Measurements from ENCODE around the gene SNX18.
"Not testable (repeated sequence)": the region's sequence is repeated elsewhere in the genome, so short reads cannot be mapped to it uniquely, and the experiment has no call there.

SNX18 gene

DNA sequence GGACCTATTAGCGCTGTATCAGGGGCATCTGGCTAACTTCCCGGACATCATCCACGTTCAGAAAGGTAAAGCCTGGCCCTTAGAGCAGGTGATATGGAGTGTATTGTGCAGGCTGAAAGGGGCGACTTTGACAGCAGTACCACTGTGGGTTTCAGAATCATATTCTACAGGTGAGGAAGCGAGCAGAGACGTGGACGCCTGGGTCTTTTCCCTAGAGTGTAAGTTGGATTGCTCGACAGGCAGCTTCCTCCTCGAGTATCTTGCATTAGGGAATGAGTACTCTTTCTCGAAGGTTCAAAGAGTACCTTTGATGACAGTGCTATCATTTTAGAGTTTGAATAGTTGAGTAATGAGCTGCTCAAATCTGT is 1.9 kb downstream of the SNX18 start:
- no peak for ATAC-seq
- DNase-seq, result no peak

DNA sequence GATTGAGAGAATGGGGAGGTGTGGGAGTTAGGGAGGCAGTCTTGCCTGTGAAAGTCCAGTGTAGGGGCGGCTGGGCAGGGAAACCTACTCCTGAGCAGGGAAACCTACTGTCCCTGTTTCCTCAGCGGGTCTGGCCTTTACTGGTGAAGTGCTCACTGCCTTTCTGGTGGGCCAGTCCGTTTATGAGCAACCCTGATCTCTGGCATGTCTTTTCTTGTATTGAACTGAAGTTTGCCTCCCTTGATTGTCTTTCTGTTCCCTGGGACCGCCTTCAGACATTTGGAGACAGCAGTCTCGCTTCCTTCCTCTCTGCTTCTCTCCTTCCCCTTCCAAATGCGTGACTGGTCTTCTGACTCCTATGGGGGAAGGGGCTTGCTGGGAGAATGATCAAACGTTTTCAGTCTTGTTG is 2.9 kb downstream of the SNX18 start:
- DNase-seq, result no peak
- no peak for ATAC-seq

DNA sequence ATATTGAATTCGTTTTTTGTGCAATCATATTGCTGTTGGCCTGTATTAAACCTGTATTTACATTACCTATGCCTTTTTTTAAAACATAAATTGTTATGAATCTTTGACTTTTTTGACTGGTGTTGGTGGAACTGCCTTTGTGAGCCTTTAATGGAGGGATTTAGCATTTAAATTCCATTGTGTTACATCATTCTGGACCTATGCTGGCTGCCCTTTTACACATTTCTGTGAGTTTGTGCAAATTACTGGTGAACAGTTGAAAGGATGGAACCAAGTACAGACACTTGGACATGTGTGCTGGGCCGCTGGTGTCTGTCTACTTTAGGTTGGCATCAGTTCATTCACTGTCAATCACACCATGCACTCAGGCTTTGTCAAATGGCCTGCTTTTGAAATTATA is 3.4 kb downstream of the SNX18 start:
- DNase-seq (no peak), ATAC-seq (no peak)

DNA sequence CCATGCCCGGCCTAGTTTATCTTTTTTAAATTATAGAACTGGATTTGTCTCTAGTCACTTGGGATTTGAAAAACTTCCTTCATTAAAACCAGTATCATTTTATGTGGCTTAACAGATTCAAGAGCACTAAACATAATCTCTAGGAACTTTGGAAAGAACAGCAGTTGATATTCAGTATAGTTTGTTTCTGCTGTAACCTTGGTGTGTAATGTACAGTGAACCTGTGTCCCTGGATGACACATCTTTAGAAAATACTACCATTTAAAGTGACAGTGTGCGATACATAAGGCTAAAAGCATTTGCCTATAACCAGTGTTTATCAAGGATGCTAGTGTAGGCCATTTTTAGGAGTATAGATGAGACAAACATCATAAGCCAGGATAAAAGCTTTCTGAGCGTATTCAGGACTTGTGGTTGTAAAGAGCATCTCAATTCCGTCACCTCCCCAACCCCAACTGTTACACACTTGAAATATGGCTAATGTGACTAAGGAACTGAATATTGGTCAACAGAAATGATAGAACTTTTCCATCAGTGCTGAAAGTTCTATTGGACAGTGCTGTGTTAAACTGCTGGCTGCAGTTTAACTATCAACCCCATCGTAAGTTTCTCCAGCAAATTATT is 4.4 kb downstream of the SNX18 start:
- ATAC-seq (no peak), DNase-seq (no peak)

DNA sequence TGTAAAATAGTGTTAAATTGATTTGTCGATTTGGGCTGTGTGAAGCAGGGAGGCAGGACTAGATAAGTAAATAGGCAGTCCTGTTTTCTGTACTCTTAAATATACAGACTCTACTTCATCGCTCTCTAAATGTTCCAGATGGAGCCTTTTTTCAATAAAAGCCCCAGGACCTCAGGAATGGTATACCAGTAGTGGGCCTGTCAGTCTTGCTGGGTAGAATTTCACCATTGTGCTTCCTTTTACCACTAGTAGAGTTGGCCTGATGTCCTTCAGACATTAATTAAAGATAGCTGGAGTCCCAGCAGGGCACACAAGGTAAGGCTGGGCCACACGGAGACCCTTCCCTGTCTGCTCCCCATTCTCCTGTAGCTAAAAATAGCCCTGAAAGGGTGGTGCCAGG is 6.0 kb downstream of the SNX18 start:
- ATAC-seq, result no peak
- no peak for DNase-seq

DNA sequence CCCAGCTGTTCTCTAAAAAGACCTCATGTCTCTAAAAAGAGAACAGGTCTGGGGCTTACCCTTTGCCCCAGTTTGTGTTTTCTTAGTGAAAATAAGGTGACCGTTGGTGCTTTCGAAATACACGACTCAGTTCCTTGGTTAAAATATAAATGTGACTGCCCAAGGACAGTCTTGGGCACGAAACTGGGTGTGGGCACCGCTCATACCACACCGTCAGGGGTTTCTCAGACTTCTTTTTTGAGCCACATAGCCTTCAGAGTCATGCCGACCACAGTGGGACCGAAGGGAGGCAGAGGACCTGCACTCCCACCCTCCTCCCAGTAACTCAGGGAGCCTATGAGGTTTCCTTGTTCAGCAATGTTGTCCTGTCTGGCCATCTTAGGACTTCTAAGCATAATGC is 6.5 kb downstream of the SNX18 start:
- DNase-seq, result no peak
- no peak for ATAC-seq

DNA sequence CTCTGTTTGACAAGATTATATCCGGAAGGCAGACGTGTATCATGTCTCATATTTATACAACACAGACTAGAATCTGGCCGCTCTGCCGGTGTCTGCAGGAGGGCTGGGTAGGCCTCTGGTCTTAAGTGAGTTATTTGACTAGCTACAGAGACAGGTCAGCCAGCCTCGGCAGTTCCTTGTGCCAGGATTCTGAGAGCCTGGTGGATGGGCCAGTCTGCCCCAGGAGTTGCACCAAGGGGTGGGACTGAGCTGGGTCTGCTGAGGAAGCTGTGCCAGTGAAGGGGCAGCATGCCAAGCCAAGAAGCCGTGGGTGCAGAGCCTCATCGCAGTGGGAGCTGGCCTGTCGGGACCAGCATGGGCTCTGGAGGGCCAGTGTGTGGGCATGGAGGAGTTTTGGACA is 7.1 kb downstream of the SNX18 start:
- ATAC-seq (no peak), DNase-seq (no peak)

DNA sequence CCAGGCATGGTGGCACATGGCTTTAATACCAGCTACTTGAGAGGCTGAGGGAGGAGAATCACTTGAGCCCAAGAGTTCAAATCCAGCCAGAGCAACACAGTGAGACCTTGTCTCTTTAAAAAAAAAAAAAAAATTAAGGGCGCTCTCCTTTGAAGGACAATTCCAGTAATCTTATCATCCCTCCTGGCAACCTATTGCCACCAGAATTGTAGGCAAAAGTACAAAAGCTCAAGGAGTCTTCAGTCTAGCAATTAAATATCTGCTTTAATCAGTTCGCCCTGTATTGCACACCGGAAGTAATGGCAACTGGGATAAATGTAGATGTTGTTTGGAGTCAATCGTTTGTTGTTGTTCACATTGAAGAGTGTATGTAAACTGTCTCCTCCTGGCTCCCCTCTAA is 7.7 kb downstream of the SNX18 start:
- DNase-seq (no peak), ATAC-seq (no peak)

DNA sequence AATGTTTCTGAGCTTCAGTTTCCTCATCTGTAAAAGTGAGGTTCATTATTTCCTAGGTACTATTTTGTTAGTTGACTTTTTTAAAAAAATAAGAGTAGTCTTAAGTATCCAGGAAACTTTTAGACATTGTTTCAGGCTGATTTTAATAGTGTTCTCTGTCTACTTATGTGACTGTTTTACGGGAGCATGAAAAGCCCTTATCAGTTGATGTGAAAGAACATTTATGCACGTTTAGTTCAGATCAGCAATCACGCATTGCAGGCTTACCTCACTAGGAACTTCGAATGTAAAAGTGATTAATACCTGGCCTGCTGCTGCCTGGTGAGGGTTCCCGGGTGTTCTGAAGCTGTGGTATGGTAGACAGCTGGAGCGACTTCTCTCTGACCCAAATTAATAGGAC is 8.1 kb downstream of the SNX18 start:
- DNase-seq, result no peak
- no peak for ATAC-seq

DNA sequence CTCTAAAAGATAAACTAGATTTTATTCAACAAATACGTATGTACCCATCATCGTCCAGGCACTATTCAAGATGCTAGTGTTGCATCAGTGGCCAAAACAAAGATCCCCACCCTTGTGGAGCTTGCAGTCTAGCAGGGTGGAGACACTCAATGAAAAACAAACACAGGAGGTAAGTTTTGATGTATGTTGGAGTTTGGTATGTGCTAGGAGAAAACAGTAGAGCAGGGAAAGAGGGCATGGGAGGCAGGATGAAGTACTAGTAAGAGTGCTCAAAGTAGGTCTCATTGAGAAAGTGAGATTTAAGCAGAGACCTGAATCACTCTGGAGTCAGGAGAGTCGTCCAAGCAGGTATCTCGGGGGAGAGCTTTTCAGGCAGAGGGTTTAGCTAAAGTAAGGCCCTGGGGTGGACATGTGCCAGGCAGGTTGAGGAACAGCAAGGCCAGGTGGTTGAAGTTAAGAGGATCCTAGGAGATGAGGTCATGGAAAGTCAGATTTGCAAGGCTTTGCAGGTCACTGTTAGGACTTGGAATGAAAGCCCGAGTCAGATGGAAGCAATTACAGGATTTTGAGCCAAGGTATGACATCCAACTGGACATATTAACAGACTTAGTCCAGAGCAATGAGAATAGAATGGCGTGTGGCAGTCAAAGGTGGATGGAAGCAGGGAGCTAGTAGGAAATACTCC is 9.2 kb downstream of the SNX18 start:
- no peak for ATAC-seq
- no peak for DNase-seq

DNA sequence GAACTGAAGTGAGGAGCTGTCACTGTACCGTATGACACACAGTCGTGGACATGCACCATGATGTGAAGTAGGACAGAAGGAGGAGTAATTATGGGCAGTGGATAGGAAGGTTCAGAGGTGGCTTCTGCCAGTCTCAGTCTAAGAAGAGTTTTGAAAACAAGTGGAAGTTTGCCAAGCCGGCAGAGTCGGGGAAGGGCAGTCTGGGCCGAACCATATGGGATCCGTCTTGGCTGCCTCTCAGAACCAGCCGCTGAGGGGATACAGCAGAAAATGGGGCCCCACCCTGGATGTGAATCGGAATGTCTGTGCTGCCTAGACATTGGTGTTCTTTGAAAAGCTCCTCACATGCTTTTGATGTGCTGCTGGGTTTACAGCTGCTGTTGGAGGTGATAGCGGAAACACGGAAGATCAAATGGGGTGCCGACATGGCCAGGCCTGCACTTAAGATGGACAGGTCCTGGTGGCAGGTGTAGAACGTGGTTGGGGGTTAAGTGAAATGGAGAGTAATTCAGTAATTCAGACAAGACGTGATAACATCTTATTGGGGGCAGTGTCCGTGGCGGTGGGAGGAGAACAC is 11.2 kb downstream of the SNX18 start:
- DNase-seq (no peak), ATAC-seq (no peak)

DNA sequence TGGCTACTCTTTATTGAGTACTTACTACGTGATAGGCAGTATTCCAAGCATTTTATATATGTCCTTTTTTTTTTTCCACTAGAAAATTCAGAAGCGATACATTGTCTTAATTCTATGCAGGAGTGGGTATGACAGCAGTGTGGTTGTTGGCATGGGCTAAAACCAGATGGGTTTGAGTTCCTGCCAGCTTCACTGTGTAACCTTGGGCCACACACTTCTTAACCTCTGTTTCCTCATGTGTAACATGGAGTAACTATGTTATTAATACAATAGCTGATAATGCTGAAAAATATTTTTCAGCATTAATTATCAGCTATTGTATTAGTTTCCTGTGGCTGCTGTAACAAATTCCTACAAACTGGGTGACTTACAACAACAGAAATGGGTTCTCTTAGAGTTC is 12.0 kb downstream of the SNX18 start:
- DNase-seq (no peak), ATAC-seq (no peak)

DNA sequence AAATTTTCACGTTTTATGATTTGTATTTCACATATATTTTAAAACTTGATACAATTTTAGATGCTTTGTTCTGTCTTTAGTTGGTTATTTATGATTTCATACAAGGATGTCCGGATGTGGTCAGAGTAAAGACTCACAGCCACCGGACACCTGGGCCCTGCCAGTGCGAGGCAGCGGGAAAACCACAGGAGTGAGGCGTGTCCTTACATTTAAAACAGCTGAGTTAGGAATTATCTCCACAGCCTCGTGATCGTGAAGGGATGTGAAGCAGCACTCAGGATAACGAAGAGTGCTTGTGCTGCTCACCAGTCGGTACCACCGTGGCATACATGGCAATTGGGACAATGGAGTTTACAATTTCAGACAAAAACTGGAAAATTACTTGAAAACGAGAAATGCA is 14.0 kb downstream of the SNX18 start:
- DNase-seq (no peak), ATAC-seq (no peak)

DNA sequence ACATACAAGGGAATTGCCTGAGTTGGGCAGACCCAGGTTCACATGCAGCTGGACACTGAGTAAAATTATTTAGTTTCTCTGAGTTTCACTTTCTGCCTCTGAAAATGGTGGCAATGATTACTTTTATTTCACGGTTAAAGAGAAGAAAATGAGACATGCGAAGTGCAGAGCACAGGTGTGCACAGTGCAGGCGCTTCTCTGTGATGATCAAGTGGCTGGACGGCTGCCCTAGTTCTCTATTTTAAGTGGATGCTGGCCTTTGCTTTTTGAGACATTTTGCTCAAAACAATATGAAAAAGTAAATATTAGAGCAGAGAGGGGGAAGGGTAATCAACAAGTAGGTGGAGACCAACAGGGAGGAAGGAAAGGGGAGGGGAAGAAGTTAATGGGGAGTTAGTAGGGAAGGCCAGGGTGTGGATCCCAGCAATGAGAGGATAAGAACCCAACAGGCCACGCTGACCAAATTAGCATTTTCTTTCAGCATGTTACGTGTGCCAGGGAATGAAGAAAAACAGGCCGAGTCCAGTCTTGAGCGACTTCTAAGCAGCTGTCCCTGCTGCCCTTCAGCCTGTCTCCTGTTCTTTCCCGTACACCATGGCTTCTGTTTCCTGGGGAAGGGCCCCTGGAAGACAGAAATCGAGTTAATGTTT is 16.1 kb downstream of the SNX18 start:
- no peak for DNase-seq
- no peak for ATAC-seq

DNA sequence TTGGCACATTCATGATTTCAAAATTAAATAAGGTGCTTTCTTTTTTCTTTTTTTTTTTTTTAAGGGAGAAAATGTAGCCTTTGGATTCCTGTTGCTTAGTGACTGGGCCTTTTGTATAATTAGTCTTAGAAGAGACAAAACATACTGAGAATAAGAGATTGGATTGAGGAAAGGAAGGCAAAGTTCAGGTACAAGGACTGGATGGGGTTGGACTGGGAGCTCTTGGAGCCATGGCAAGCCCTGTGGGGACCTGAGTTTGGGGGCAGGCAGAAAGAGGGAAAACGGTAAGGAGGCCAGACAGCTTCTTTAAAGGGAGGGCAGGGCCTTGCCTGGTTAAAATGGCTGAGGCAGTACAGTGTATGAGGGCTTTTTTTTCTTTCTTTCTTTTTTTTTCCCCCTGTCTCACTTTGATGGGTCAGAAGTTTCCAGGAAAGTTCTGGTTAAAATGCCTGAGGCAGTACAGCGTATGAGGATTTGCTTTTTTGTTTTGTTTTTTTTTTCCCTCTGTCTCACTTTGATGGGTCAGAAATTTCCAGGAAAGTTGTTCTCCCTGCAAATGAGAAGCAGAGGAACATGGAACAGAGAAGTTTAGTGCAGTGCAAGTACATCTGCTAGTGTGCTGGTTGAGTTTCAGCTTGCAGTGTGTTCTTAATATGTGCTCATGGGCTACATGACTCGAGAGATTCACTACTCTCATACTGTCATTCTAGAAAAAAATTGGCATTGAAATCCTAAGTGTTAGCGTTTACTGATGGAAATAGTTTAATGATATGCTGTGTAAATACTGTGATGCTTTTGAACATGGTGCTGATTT is 16.8 kb downstream of the SNX18 start:
- ATAC-seq, result no peak
- DNase-seq, result no peak

DNA sequence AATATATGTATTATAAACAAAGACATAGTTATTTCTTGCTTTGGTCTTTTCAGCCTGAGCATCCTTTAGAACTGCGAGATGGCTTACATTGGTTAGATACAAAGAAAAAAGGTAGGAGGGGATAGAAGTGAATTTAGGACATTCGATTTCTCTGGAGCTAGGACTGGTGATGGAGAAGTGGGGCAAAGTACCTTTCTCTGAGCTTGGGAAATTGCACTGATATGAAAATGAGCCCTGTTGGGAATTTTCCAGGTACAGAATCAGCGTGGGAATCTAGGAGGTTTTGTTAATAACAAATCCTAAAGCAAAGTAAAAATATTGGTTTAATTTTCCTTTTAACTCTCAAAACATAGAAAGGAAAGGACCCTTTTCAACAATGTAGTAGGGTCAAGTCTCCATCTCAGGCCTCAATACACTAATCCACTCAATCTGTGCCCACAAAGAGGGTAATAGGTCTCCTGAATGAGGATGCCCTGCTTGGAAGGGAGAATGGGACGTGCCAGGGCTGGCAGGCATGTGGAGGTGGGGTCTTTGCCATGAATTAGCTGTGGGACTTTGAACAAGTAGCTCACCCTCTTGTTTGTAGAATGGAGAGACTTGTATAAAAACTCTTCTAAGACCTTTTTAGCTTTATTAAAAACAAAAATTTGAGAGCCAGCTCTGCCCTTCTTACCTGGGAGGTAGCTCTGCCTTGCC is 17.7 kb downstream of the SNX18 start:
- no peak for DNase-seq
- ATAC-seq, result no peak

DNA sequence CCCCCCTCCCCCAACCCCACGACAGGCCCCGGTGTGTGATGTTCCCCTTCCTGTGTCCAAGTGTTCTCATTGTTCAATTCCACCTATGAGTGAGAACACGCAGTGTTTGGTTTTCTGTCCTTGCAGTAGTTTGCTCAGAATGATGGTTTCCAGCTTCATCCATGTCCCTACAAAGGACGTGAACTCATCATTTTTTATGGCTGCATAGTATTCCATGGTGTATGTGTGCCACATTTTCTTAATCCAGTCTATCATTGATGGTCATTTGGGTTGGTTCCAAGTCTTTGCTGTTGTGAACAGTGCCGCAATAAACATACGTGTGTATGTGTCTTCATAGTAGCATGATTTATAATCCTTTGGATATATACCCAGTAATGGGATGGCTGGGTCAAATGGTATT is 18.8 kb downstream of the SNX18 start:
- not testable (repeated sequence) for DNase-seq, ATAC-seq

DNA sequence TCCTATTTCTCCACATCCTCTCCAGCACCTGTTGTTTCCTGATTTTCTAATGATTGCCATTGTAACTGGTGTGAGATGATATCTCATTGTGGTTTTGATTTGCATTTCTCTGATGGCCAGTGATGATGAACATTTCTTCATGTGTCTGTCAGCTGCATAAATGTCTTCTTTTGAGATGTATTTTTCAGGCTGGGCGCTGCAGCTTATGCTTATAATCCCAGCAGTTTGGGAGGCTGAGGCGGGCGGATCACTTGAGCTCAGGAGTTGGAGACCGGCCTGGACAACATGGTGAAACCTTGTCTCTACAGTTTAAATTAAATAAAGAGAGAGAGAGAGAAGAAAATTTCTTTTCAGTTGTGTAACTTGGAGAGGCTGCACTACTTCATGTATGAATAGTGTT is 19.3 kb downstream of the SNX18 start:
- not testable (repeated sequence) for DNase-seq, ATAC-seq

DNA sequence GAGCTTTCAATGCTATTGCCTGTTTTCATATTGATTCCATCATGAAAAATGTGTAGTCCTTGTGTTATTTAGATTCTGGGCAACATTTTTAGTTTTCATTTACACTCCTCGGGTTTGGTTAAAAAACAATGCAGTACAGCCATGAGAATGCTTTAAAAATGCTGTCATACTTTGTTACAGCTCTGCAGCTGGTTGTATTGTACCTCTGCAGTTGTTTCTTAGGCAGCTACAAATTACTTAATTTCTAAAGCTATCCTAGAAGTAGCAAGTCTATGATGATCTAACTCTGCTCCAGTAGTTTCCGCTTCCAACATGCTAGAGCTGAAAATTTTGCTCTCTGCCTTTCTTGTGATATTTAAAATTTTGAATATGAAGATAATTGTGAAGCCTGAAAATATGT is 20.2 kb downstream of the SNX18 start:
- ATAC-seq (no peak), DNase-seq (no peak)

DNA sequence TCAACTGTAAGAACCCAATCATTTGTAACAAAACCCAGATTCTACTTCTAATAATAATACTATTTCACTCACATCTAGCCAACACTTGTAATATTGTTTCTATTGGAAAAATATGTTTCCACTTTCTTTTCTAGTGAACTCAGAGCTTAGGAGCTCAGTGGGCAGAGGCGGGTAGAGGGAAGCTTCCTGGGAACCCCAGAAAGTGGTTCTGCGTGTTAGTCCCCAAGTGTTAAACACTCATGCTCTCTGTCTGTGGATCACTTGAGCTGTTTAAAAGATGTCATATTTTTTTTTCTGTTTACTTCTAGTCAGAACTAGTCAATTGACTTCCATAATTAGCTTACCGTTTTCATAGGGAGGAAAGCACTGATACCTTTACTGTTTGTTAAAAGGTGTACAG is 20.6 kb downstream of the SNX18 start:
- DNase-seq (no peak), ATAC-seq (no peak)

DNA sequence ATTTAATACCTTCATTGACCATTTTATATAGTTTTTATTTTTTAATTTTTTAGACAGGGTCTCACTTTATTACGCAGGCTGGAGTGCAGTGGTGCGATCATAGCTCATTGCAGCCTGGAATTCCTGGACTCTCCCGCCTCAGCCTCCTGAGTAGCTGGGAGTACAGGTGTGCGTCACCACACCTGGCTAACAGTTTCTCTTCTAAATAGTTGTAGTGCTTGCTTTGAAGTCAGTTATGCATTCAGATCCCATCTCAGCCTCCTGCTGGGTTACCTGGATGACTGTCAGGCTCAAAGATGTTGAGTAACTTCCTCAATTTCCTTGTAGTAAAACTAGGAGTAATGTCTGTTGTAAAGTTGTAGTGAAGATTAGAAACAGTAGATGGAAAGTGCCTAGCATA is 21.4 kb downstream of the SNX18 start:
- ATAC-seq, result no peak
- DNase-seq, result no peak

DNA sequence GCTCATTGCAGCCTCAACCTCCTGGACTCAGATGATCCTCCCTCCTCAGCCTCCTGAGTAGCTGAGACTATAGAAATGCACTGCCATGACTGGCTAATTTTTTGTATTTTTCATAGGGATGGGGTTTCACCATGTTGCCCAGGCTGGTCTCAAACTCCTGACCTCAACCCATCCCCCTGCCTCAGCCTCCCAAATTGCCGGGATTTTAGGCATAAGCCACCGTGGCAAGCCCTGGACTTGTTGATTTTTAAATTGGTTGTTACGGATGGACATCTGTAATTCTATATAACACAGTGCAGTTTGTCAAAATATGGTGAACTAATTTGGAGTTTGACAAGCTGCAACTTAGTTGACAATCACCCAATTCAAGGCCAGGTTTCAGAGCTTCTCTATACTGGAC is 22.7 kb downstream of the SNX18 start:
- no peak for DNase-seq
- ATAC-seq, result no peak

All from stimulated activated naive CD8-positive, alpha-beta T cell treated with anti-CD3 and anti-CD28 coated beads, Interleukin-15, Interleukin-2, amounts not matched to agents 100 U/mL and 50 U/mL, for 24 hours (primary cell).